ENCODE results near the gene CD300LD. TPM values are rescaled to one million over a fixed set of nuclear protein-coding genes. Genes with fewer than 3 reads are reported as not detected.
A peak's percentile ranks its signal among the peaks of the same experiment; 100 is the strongest.

The CD300LD gene
- polyA plus RNA-seq, 3 donors: 0.33 to 0.50 (median 0.41) TPM

- Histone ChIP-seq H3K27ac (ENCODE audit: low read depth in 1 of 2, low read length in 2 of 2) (peak overlapping the region; percentile 99 to 100), H3K9me3 (replicated peaks in 1 of 2; ENCODE audit: control insufficient read depth in 1 of 2, insufficient read depth in 1 of 2, low read length in 2 of 2) (no peaks in the 10 kb centered on the region), H3K79me2 (ENCODE audit: insufficient read depth, low read length) (no peaks in the 10 kb centered on the region), H3K4me1 (ENCODE audit: control insufficient read depth in 1 of 2, insufficient read depth in 2 of 2, low read length in 2 of 2) (peaks cover 96 to 100% of the 10 kb centered on the region in 2 donors), H3K4me2 (replicated peaks; ENCODE audit: extremely low read depth, low read length, poor library complexity, severe bottlenecking) (peak overlapping the region; percentile 35), H3K4me3 (replicated peaks in 1 of 3; ENCODE audit: low read depth in 2 of 3, low read length in 3 of 3) (peak overlapping the region in 1 of 3 experiments; percentile 19), H2AFZ (ENCODE audit: insufficient read depth, low read depth, low read length, poor library complexity, severe bottlenecking) (no peak overlapping the region), H3K27me3 (ENCODE audit: control insufficient read depth in 2 of 2, insufficient read depth in 2 of 2, low read length in 2 of 2) (no peaks in the 10 kb centered on the region), H3K36me3 (replicated peaks in 1 of 2; ENCODE audit: control insufficient read depth in 1 of 2, insufficient read depth in 2 of 2, low read length in 2 of 2) (no peaks in the 10 kb centered on the region), H4K20me1 (ENCODE audit: insufficient read depth, low read length) (no peaks in the 10 kb centered on the region), H3K9ac (ENCODE audit: insufficient read depth, low read length, poor library complexity, severe bottlenecking) (peak overlapping the region; percentile 83)
- peak overlapping the region; percentile 38 to 39 for H3K4me3 Mint-ChIP-seq
- whole genome bisulfite sequencing (ENCODE audit: insufficient coverage): 0% methylated on average over 6 of the region's 10 CpGs
- intact Hi-C loops (cut with micrococcal nuclease): loop anchor here (2.0 to 10.0 kb wide), 4 partner anchors 41 to 265 kb away; partner anchors contain the start of gene CD300LB (in 1 of the 2)
- TF ChIP-seq CTCF (IDR thresholded peaks at IDR 0.05): no peak
- H3K4me1 Mint-ChIP-seq: peaks cover 93% of the 10 kb centered on the region
- DNase-seq: peak; percentile 89 to 94 (median 90)
- peaks cover 7 to 8% of the 10 kb centered on the region in 2 donors for H3K36me3 Mint-ChIP-seq
- H3K27ac Mint-ChIP-seq: peak overlapping the region; percentile 99 to 100 (median 100)
- H3K9me3 Mint-ChIP-seq: peaks cover 0 to 2% (median 0%) of the 10 kb centered on the region in 7 donors
- H3K27me3 Mint-ChIP-seq (ENCODE audit: low read depth in 3 of 3): peaks cover 0 to 4% (median 1%) of the 10 kb centered on the region in 3 donors
Observed at GRCh38 chr17:74639704-74640151, 47.6 kb upstream of the CD300LD start.

GRCh38 chr17:74637926-74638325 is 45.8 kb upstream of the CD300LD start:
- no peak for TF ChIP-seq CTCF (IDR thresholded peaks at IDR 0.05)
- Mint-ChIP-seq H3K4me3 (peak overlapping the region in 1 of 2 donors; percentile 67), H3K9me3 (no peaks in the 10 kb centered on the region), H3K36me3 (peaks cover 6 to 12% of the 10 kb centered on the region in 2 donors), H3K27ac (peak overlapping the region; percentile 99 to 100 (median 100)), H3K4me1 (peaks cover 93% of the 10 kb centered on the region), H3K27me3 (ENCODE audit: low read depth in 3 of 3) (peaks cover 0 to 2% (median 0%) of the 10 kb centered on the region in 3 donors)
- Histone ChIP-seq H3K27me3 (ENCODE audit: control insufficient read depth in 2 of 2, insufficient read depth in 2 of 2, low read length in 2 of 2) (no peaks in the 10 kb centered on the region), H2AFZ (ENCODE audit: insufficient read depth, low read depth, low read length, poor library complexity, severe bottlenecking) (no peak overlapping the region), H3K27ac (ENCODE audit: low read depth in 1 of 2, low read length in 2 of 2) (peak overlapping the region; percentile 99 to 100), H4K20me1 (ENCODE audit: insufficient read depth, low read length) (no peaks in the 10 kb centered on the region), H3K79me2 (ENCODE audit: insufficient read depth, low read length) (no peaks in the 10 kb centered on the region), H3K36me3 (replicated peaks in 1 of 2; ENCODE audit: control insufficient read depth in 1 of 2, insufficient read depth in 2 of 2, low read length in 2 of 2) (no peaks in the 10 kb centered on the region), H3K4me1 (ENCODE audit: control insufficient read depth in 1 of 2, insufficient read depth in 2 of 2, low read length in 2 of 2) (peaks cover 100% of the 10 kb centered on the region in 2 donors), H3K4me3 (replicated peaks in 1 of 3; ENCODE audit: low read depth in 2 of 3, low read length in 3 of 3) (peak overlapping the region in 1 of 3 experiments; percentile 24), H3K4me2 (replicated peaks; ENCODE audit: extremely low read depth, low read length, poor library complexity, severe bottlenecking) (peak overlapping the region; percentile 6), H3K9me3 (replicated peaks in 1 of 2; ENCODE audit: control insufficient read depth in 1 of 2, insufficient read depth in 1 of 2, low read length in 2 of 2) (no peaks in the 10 kb centered on the region), H3K9ac (ENCODE audit: insufficient read depth, low read length, poor library complexity, severe bottlenecking) (peak overlapping the region; percentile 83)
- peak in 2 of 3 donors; percentile 49 to 58 for DNase-seq
- WGBS (ENCODE audit: insufficient coverage): 0% methylated on average over 2 of the region's 2 CpGs
- intact Hi-C loops (cut with micrococcal nuclease): no loop called here
